Measurements from ENCODE around the gene APBA2.

APBA2 gene

DNA sequence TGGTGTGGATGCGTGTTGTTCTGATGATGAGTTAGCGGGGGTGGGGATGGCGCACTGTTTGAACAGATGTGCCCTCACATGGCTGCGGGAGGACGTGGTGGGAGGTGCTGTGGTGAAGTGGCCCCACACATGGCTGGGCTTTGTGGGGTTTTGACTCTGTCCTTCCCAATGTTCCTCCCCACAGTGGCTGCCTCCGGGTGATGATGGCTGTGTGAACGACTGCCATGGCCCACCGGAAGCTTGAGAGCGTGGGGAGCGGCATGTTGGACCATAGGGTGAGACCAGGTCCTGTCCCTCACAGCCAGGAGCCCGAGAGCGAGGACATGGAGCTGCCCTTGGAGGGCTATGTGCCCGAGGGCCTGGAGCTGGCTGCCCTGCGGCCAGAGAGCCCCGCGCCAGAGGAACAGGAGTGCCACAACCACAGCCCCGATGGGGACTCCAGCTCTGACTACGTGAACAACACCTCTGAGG, 167.9 kb downstream of the APBA2 start:
- in situ Hi-C loops (cut with HindIII; ENCODE audit: low sequenced_read_pairs), result no loop called here

DNA sequence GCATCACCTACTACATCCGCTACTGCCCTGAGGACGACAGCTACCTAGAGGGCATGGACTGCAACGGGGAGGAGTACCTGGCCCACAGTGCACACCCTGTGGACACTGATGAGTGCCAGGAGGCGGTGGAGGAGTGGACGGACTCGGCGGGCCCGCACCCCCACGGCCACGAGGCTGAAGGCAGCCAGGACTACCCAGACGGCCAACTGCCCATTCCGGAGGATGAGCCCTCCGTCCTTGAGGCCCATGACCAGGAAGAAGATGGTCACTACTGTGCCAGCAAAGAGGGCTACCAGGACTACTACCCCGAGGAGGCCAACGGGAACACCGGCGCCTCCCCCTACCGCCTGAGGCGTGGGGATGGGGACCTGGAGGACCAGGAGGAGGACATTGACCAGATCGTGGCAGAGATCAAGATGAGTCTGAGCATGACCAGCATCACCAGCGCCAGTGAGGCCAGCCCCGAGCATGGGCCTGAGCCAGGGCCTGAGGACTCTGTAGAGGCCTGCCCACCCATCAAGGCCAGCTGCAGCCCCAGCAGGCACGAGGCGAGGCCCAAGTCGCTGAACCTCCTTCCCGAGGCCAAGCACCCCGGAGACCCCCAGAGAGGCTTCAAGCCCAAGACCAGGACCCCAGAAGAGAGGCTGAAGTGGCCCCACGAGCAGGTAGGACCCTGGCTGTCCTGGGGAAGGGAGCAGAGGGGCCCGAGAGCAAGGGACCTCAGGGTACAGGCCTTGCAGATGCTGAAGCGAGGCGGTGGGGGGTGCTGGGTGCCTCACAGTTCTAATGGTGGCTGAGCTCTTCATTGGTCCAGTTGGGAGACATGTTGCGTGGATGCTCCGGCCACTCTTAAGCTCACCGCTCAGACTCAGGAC, 168.6 kb downstream of the APBA2 start:
- in situ Hi-C loops (cut with HindIII; ENCODE audit: low sequenced_read_pairs), result no loop called here

GRCh38 chr15:29055876-29056275, 170.1 kb downstream of the APBA2 start:
- in situ Hi-C loops (cut with HindIII; ENCODE audit: low sequenced_read_pairs), result no loop called here

- in situ Hi-C loops (cut with HindIII; ENCODE audit: low sequenced_read_pairs), result no loop called here
Measured at GRCh38 chr15:29056839-29057450, 171.2 kb downstream of the APBA2 start.

GRCh38 chr15:29057856-29058255, 172.1 kb downstream of the APBA2 start:
- in situ Hi-C loops (cut with HindIII; ENCODE audit: low sequenced_read_pairs), result no loop called here

DNA sequence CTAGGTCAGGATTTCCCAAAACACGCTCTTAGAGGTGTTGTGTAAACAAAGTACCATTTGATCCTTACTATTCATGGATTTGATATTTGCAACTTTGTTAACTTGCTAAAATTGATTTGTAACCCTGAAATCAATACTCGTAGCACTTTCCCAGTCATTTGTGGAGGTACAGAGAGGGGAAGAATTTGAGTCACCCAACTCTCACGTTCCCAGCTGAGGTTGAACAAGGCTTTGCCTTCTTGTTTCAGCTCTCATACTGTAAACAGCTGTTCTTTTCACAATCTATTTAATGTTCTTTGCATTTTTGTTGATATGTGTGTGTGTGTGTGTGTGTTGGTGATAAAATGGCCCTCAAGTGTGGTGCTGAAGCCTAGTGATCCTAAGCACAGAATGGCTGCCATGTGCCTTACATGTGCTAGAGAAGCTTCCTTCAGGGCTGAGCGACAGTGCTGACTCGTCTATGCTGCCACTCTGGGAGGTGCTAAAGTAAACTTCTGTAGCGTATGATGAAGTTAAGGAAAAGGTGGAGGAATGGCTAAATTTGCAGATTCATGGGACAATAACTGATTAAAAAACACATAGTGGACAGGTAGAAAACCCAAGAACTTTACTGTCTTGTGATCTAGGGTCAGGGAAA, 173.2 kb downstream of the APBA2 start:
- in situ Hi-C loops (cut with HindIII; ENCODE audit: low sequenced_read_pairs), result no loop called here

- in situ Hi-C loops (cut with HindIII; ENCODE audit: low sequenced_read_pairs), result no loop called here
Measured at GRCh38 chr15:29059871-29060640, 174.3 kb downstream of the APBA2 start.

DNA sequence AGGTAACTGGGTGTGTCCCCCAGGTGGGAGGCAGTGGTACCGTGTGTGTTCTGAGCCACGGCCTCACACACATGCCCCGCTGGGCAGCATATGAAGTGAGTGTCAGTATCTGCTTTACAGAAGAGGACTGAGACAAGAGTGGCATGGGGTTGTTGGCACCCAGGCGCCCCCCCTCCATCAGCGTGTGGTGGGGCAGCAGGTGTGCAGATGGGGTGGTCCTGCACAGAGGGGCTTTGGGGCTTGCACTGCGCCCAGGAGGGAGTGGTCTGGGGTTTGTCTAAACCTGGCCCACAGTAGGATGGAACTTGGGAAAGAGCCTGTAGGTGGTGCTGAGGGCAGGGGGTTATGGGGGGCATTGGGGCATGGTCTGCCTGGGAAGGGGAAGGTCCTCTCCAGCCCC, 176.0 kb downstream of the APBA2 start:
- in situ Hi-C loops (cut with HindIII; ENCODE audit: low sequenced_read_pairs), result no loop called here

DNA sequence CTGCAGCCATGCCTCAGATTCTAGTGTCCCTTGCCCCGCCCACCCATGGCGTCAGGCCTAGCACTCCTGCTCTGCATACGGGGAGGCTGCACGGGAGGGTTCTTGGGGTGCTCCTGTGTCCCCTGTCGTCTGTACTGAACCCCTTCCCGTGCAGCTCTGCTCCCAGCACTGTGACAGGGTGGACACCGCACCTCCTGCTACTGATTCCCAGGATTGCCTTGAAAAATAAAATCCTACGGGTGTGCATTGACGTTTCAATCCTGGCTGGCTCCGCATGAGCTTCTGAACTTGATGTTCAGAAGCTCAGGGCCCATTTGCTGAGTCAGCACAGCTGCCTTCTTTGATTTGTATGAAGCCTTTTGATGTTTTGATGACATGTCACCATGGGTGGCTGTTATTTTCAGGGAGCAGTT, 176.4 kb downstream of the APBA2 start:
- in situ Hi-C loops (cut with HindIII; ENCODE audit: low sequenced_read_pairs), result no loop called here

- in situ Hi-C loops (cut with HindIII; ENCODE audit: low sequenced_read_pairs), result no loop called here
Measured at GRCh38 chr15:29062626-29063025, 176.9 kb downstream of the APBA2 start.

DNA sequence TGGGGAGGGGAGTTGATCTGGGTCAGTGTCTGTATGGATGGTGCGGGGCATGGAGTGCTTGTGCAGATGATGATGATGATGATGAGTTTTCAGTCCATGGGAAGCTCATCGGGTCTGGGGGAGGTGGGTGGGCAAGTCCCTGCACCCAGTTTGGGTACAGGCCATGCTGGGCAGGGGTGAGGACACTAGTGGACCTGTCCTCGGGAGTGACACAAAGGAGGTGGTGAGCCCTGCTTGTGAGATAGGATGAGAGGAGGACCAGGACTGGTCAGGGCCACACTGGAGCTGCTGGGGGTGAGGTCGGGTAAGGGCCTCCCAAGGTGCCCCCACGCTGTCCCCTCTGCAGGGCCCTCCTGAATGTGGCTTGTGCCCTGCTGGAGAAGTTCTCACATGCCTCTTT, 177.9 kb downstream of the APBA2 start:
- in situ Hi-C loops (cut with HindIII; ENCODE audit: low sequenced_read_pairs), result no loop called here

DNA sequence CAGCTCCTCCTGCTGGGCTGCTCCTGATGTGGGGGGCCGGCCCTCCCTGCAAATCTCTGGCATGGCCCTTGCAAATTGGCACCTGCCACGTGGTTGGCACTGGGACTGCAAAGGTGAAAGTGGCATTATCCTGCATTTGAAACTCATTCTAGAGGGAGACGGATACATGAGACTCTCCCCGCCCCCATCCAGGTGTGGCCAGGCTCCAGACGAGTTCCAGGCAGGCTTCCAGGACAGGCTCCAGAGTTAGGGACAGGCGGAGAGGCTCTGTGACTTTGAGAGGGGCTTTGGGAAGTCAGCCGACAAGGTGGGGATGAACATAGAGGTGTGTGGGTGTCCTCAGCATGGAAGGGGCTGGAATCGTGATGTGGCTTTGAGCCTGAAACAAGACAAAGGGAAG, 178.5 kb downstream of the APBA2 start:
- in situ Hi-C loops (cut with HindIII; ENCODE audit: low sequenced_read_pairs), result no loop called here

DNA sequence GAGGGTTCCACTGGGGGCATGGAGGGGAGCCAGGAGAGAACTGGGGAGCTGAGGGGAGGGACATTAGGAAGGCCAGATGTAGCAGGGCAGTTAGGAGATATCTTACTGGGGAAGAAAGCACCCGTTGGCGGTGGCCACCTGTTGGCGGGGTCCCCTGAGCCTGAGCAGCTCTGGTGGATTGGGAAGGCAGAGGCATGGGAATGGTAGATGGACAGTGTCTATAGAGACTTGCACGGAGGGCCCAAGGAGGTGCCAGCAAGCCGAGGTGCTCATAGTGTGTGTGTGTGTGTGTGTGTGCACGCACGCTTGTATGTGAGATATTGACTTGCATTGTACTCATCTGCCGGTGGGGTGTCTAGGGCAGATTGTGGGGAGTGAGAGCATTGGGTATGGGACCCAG, 179.0 kb downstream of the APBA2 start:
- in situ Hi-C loops (cut with HindIII; ENCODE audit: low sequenced_read_pairs), result no loop called here

DNA sequence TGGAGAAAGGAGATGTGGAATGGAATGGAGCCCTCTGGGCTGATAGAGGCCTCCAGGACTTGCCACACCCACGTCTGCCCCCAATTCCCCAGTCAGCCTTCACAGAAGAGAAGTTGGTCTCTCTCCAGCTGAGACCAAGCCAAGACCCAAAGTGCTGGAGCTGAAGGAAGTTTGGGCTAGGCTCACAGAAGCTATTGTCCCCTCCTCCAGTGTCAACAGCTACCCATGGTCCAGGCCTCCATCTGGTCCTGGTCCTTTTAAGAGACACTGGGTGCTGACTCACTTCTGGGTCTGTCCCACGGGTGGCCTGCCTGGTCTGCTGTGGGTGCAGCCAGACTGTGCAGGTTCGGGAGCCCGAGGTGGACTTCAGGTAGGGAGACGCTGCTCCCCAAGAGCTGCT, 179.8 kb downstream of the APBA2 start:
- in situ Hi-C loops (cut with HindIII; ENCODE audit: low sequenced_read_pairs), result no loop called here

GRCh38 chr15:29066310-29066709, 180.5 kb downstream of the APBA2 start:
- in situ Hi-C loops (cut with HindIII; ENCODE audit: low sequenced_read_pairs), result no loop called here

DNA sequence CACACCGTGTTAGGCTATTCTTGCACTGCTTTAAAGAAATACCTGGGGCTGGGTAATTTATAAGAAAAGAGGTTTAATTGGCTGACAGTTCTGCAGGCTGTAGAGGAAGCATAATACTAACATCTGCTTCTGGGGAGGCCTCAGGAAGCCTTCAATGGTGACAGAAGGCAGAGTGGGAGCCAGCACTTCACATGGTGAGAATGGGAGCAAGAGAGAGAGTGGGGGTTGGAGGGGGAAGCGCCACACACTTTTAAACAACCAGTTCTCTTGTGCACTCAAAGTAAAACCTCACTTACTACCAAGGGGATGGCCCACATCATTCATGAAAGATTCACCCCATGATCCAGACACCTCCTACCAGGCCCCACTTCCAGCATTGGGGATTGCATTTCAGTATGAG, 181.1 kb downstream of the APBA2 start:
- in situ Hi-C loops (cut with HindIII; ENCODE audit: low sequenced_read_pairs), result no loop called here

DNA sequence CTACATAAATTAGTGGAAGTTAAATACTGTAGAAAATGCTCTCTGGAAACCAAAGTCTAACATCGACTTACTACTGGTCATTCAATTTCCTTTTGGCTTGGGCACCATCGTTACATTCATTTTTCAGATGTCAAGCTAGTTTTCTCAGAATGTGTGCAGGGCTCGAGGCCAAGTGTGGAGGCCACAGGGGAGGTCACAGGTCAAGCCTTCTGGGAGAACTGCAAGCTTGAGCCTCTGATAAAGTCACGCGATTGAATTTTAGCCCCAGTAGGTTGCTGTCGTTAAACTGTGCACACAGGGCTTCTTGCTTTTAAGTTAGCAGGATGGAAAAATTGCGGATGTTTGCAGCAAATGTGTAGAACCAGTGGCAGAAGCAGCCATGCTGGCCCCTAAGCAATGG, 182.2 kb downstream of the APBA2 start:
- in situ Hi-C loops (cut with HindIII; ENCODE audit: low sequenced_read_pairs), result no loop called here

- in situ Hi-C loops (cut with HindIII; ENCODE audit: low sequenced_read_pairs), result loop anchor here (10.0 kb wide), 1 partner anchor 56 kb away; no protein-coding TSS in a partner anchor
Measured at GRCh38 chr15:29070471-29071231, 184.9 kb downstream of the APBA2 start.

DNA sequence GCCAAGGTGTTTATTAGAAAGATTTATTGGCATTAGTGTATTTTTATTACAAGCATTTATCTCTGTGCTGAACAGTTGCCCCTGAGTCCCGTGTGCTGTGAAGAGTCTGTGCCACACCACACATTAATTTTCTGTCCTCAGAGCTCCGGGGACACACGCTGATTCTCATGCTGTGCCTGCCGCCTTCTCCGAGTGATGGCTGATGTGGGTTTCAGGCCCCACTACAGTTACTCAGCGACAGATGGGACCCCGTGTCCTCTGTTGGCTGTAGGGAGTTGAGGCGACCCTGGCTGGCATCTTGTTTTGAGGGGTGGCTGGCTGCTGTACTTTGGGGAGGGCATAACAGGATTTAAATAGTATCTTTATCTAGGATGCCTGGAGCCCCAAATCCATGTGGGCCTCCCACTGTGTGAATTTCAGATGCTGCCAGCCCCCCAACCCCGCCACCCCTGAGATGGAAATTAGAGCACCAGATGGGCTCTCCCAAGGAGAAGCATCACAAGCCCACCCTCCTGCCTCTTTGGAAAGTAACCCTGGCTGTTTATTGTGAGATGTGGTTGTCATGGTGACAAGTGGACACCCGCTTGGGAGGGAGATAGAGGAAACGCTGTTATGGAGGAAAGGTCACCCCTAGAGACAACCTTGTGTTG, 185.6 kb downstream of the APBA2 start:
- in situ Hi-C loops (cut with HindIII; ENCODE audit: low sequenced_read_pairs), result loop anchor here (10.0 kb wide), 1 partner anchor 57 kb away; no protein-coding TSS in a partner anchor

- in situ Hi-C loops (cut with HindIII; ENCODE audit: low sequenced_read_pairs), result loop anchor here (10.0 kb wide), 1 partner anchor 57 kb away; no protein-coding TSS in a partner anchor
Measured at GRCh38 chr15:29071882-29072273, 186.1 kb downstream of the APBA2 start.
